ENCODE data around the gene MYLK4.
A peak's percentile ranks its signal among the peaks of the same experiment; 100 is the strongest.

Gene MYLK4

DNA sequence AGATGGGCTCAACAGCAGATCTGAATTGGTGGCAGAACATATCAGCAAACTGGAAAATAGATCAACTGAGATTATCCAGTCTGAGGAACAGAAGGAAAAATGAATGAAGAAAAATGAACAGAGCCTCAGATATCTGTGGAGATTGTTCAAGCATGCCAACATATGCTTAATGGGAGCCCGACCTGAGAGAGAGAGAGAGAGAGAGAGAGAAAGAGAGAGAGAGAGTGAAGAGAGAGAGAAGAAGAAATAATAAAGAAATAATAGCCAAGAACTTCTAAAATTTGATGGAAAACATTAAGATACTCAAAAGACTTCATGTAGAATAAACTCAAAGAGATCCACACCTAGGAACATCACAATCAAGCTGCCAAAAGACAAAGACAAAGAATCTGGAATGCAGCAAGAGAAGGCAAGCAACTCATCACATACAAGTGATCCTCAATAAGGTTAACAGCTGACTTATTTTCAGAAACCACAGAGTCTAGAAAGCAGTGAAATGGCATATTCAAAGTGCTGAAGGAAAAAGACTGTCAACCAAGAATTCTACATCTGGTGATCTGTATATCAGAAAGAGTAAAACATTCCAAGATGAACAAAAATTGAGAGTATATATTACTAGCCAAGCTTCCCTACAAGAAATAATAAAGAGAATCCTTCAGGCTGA lies 97.2 kb downstream of the MYLK4 start:
- DNase-seq: no peak

DNA sequence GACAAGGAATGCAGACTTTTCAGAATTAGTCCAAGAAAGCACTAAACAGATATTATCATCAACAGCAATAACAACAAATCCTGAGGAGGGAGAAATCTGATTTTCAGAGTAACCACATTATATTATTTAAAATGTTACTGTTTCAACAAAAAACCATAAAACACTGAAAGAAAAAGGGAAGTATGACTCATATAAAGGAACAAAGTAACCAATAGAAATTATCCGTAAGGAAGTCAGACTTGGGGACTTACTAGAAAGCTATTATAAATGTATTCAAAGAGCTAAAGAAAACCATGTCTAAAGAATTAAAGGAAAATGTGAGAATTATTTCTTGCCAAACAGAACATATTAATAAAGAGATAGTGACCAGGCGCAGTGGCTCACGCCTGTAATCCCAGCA lies 98.1 kb downstream of the MYLK4 start:
- DNase-seq: no peak

DNA sequence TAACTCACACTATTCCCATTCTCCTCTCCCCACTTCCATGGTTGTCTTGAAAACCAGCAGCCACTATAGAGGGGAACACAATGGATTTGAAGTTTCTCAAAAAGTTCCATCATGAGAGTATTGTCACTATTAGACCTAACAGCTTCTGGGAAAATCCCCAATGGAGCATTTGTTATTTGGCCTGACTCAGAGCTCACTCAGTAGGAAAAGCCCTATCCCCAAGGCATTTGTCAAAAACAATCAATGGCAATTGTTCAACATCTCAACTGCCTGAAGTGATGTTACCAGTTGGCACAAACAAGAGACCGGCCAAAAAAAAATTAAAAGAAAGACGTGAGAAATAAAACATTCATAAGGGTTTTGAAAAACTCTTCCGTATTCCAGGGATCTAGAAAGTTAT lies 98.8 kb downstream of the MYLK4 start:
- DNase-seq: no peak

DNA sequence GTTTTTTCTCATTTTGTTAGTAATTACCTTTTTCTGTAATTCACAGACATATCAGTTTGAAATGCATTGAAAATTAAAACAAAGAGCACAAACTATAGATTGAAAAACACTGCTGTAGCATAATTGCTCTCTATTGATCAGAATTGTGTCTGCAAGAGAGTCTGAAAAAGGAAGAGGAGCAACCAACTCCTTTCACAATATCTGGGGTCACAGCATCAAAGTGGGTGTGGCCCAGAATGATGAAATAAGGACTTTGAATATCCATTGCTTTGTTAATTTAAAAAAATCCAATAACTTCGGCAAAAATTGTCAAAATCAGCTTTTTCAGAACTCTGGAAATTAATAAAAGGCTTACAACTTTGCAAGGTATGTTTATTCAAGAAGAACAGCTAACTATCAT lies 99.2 kb downstream of the MYLK4 start:
- no peak for DNase-seq

DNA sequence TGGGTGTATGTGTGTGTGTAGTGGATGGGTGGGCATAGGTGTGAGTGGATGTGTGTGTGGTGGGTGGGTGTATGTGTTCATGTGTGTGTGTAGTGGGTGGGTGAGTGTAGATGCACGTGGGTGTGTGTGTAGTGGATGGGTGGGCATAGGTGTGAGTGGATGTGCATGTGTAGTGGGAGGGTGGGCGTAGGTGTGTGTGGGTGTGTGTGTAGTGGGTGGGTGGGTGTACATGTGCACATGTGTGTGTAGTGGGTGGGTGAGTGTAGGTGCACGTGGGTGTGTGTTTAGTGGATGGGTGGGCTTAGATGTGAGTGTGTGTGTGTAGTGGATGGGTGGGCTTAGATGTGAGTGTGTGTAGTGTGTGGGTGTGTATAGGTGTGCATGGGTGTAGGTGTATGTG lies 104.4 kb downstream of the MYLK4 start:
- no peak for DNase-seq

DNA sequence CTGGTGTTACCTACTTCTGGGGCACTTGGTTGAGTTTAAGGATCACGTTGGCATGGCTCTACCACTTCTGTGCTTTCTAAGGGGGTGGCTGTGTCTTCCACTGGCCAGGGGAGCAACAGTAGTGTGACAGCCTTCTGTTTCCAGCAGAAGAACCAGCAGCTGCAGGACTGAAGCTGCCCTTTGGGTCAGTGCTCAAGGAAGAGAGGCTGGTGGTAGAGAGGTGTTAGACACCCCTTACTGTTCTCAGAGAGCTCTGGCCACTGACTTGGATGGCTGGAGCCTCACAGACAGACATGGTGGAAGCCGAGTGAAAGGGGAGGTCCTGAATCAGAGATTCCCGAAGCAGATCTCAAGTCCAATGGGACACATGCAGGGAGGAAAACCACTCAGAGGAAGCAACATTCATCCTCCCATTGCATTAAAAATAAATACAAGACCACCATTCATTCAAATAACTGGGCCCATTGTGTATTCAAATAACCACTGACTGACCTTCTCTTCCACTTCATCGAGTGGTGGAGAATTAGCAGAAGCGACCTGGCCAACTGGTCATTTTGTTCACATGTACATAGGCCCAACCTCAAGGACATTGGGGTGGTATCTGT lies 106.7 kb downstream of the MYLK4 start:
- no peak for DNase-seq

DNA sequence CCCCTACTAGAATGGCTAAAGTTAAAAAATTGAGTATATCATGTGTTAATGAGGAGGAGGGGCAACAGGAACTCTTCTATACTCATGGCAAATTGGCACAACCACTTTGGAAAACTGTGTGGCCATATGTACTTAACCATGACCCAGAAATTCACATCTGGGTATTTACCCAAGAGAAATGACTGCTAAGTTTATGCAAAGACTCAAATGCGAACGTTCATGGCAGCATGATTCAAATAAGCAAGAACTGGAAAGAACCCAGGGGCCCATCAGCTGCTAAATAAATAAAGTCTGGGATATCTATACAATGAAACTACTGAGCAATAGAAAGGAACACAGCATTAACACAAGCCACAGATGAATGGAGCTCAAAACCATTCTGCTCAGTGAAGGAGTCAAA lies 107.6 kb downstream of the MYLK4 start:
- DNase-seq: no peak

DNA sequence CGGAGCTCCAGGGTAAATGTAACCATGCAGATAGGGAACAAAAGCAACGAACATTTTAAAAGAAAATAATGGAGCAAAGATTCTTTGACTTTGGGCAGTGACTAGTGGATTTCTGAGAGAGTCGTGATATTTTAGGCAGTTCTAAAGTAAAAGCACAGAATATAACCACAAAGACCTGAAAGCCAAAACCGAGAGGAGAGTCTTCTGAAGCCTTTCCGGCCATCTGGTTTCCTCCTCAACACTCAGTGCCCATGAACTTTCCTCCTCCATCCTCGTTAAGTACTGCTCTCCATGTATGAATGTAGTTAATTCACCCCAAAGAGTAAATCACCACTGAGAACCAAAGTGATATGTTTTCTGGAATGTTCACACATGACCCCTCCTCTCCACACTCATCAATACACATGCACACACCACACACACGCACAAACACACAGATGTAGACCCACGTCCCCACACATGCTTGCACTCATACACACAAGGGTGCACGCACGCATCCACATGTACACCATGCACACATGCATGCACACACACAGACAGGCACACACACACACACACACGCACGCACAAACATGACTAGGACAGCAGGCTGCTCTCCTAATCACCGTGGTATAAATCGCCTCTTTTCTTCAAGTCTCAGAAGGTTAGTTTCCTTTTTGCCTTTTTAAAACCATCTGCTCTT lies 109.5 kb downstream of the MYLK4 start:
- no peak for DNase-seq

DNA sequence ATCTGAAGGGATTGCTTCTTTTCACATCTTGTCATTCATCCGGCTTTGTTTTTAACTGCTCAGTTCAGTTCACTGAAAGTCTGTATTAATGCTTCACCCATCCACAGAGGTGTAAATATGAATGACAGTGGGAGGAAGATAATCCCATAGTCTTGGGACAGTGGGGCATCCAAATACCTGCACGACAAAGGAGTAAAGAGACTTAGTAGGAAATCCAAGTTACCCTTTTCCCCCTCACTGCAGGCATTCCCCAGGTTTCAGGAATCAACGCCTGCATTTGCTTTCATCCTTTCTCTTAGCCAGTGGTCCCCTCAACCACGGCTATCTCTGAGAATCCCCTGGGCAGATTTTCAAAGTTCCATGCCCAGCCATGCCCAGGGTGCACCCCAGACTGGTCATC lies 110.2 kb downstream of the MYLK4 start:
- DNase-seq: no peak

DNA sequence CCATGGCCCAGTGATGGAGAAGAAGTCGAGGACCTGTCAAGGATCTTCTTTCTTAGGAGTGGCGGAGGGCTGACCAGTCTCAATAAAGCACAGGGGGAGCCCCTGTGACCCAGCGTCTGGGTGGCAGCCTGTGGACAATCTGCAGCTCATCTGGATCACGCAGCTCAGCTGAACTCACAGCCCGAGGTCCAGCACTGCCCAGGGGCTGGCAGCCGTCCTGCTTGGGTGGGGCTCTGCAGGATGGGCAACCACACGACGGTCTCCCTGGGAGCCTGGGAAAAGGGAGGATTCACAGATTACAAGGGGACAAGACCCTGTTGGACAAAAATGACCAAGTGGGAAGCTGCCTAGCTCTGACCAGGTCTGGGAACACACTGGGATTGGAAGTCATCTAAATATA lies 110.8 kb downstream of the MYLK4 start:
- DNase-seq: no peak

DNA sequence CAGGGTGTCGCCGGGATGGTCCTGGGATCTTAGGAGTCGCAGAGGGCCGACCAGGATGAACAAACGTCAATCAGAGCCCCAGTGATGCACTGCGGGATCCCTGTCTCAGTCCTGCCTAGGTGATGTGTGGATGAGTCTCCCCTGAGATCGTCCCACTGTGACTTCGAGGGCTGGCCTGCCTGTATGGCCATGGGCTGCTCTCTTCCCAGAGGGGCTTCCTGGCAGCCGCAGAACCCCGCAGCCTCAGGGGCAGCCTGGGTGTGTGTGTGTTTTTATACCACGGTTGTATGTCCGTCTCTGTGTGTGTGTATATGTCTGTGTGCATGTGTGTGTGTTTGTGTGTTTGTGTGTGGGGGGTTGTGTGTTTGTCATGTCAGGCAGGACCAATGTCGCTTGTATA lies 111.6 kb downstream of the MYLK4 start:
- DNase-seq: no peak

DNA sequence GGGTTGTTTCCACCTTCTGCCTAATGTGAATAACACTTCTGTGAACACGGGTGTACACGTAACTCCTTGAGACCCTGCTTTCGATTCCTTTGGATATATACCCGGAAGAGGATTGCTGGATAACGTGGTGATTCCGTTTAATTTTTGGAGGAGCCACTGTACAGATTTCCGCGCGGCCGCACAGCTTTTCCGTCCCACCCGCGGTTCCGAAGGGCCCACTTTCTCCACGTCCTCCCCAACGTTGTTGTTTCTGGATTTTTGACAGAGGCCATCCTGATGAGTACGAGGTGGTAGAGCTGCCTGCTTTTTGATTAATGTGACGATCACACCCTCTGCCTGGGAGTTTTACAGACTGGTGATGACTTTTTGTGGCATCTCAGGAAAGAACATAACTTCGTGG lies 114.0 kb downstream of the MYLK4 start:
- DNase-seq: no peak

DNA sequence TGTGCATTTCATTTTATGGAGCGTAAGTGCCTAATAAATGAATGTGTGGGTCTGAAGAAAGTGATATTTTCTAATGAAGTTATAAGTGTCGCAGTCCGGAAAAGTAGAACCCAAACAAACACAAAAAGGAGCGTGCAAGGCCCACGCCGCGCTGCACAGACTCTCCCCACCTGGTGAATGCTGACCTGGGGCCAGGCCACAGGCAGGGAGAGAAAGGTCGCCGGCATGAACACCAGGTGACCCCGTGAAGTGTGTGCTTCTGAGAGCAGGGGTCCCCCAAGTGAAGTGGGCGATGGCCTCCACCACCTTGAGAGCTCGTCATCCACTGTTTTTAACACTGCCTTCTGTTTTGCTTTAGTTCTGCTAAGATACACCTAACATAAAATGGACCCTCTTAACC lies 114.8 kb downstream of the MYLK4 start:
- no peak for DNase-seq

DNA sequence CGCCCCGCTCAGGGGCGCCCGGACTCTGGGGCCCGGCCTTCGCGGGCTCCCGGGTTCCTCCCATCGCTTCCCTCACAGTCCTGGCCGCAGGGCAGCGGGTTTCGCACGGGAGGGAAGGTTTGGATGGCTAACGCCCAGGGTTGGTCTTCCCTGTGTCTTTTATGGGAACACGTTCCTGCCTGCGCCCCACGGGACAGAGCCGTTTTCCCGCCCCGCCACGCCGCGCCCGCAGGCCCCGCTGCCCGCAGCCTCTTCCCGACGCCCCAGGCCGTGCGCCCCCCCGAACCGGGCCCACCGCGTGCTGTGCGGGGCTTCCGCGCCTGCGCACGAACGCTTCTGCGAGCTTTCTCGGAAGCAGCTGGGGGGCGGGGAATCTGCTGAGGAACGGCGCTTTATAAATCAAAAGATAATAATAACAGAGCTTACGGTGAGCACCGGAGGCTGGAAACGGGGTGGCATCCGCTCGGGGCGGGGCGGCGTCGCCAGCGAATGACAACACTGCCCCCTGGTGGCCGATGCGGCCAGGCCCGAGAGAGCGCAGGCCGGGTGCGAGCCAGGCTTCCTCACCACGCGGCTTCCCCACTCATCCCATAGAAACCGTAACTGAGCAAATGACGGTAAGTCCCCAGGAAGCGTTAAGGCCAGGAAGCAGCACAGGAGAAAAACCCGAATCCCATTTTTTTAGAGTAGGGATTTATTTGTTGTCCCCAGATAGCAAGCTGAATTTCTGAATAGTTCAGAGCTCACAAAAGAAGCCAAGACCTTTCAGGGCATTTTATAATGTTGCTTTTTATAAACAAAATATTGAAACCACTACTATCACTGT lies 116.4 kb downstream of the MYLK4 start:
- peak; percentile 62 to 82 (median 78) for DNase-seq

DNA sequence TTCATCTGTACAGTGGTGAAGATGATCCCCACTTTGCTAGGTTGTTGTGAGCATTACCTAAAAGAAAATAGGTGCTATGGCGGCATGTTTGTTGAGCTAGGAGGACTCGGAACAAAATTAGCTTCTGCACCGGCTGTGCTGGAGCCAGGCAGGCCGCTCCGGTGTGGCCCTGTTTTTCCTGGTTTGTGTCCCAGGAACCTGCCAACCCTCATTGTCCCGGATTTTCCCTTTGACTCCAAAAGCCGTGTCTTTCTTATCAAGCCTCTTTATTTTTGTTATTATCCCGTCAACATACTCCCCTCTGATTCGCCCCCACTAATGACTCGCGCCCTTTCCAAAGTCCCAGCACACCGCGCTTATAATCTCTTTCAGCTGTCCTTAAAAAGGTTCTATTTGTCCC lies 117.0 kb downstream of the MYLK4 start:
- DNase-seq: no peak

DNA sequence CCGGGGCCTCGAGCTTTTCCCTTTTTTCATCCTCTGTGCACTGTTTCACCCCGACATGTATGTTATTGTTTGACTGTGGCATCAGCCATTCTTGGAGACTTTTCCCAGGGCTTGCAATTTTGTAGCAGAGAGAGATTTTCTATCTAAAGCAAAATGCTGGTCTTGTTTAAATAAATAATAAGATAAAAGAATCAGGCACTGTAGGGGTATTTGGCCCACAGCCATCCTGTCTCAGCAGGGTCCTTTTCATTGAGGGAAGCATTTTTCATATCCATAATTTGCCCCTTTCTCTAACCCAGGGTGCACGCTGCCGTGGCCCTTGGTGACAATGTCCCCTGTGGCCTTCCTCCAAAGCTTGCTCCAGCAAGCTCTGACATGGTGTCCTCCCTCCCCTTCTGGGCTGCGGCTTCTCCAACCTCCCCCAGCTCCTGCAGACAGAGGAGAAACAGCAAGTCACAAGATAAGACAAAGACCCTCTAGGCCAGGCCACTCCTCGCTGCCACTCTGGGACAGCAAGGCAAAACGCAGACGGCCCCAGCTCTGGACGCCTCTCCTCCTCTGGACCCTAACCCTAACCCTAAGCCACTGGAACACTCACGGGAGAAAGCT lies 117.6 kb downstream of the MYLK4 start:
- no peak for DNase-seq

DNA sequence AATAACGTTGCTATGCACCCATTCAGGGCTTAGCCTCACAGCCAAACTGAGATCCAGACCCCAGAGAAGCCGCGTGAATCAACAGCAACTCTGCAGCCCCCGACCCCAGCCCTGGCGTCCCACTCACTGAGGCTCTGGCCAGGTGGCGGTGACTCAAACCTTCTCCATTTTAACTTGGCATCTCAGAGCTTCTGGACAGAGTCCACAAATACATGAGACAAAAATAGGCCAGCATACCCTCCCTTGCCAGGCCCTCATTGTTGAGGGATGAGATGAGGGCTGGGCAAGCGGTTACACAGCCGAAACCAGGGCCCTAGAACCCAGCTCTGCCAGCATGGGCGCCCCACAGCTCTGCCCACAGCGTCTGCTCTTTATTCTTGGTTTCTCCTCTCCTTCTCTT lies 118.4 kb downstream of the MYLK4 start:
- no peak for DNase-seq

DNA sequence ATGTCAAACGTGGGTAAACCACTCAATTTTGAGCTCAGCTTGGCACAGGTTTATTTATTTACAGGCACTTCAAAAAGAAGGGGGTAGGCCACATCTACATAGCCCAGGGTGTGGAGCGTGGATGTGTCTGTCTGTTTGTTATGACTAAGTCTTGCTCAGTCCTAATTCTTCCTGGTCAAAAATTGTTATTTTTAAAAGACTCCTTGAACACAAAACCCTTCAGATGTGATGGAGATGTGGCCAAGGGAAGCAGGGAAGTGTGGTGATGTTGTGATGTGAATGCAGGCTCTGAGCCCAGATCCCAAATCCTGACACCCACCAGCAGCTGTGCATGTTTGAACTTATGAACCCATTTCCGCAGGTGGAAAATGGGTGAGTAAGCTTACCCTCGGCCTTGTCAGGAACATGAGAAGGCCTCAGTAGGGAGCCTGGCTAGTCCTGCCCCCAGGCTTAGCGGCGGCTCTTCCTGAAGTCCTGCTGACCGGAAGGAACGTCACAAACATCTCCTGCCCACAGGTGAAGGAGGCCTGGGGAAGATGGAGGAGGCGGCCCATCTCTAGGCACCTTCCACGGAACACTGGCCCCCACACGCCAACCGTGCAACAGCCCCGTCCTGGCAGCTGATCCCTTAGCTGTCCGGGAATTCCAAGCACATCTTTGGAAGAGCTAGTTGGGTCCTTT lies 119.7 kb downstream of the MYLK4 start:
- DNase-seq: no peak

DNA sequence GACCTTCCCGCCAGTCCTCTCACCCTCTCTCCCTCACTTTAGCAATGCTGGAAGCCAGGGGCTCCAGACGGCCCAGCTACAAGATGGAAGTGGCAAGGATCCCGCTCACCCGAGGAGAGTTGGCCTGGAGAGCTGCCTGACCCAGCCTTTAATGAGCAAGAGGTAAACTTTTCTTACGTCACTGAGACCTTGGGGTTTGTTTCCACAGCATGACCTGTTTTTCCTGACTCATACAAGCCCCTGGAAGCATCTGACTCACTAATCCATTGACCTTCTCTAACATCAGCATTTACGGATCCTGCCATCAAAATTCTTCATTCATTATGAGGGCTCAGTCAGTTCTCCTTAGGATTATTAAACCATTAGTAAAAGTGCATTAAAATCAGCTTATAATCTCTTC lies 120.4 kb downstream of the MYLK4 start:
- no peak for DNase-seq

DNA sequence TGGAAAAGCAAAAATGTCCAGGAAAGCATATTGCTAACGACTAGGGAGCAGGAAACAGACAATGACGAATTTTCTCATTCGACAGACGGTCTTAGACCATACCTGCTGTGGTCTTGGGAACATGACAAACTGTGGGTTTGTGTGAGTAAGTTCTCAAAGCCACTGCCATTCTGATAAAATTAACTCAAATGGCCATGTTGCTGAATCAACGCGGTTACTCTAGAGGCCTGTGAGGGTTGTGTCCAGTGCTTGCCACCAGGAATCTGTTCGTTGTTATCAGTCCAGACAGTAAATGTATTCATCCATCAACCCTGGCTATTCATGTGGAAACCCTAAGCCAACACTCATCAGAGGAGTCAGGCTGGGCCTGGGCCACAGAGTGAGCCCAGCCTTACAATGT lies 124.3 kb downstream of the MYLK4 start:
- no peak for DNase-seq

DNA sequence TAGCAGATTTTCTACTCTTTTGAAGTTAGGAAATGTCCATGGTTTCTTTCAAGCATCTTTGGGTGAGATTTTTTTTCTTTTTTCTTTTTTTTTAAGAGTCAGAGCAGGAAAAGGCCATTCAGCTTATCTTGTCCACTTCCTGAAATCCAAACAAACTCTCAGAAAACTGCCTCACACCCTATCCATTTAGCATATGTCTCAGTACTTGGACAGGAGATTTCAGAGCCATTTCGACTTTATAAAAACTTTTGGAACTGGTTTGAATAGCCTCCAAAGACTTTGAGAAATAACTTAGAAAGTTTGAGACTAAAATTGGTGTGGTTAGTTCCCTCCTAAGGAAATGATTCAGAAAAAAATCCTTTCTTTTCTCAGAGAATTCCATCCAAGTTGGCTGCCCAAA lies 125.1 kb downstream of the MYLK4 start:
- DNase-seq: no peak

DNA sequence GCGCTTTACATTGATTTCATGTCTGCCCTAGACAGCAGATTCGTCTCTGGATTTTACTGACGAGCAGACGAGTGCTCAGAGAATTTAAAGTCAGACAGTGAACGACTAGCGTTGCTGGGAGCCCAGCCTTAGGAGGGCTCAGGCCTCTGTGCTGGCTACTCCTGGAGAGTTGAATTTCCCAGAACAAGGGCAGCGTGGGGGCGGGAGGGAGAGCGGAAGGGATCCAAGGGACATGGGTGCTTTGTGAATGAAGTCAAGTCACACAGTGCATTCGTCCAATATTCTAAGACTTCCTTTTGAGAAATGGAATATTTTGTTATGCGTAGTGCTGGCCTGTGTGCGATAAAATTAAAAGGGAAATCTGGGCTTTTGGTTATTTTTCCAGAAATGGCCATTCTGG lies 126.5 kb downstream of the MYLK4 start:
- DNase-seq: no peak

DNA sequence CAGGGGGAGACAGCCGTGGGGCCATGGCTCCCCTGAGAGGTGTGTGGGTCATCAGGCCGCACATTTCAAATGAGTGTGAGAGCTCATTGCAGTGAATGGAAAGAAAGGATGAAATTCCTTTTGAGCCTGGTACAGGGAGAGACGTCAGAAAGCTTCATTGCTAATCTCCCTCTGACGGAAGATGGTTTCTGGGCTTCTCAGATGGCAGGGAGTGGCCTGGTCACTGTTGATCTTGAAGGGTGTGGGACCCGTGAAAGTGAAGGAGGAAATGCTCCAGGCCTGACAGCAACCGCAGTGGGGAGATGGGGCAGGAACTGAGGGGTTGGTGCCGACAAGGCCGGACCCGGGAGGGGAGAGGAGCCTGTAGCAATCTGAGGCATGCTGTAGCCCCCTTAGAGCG lies 127.4 kb downstream of the MYLK4 start:
- no peak for DNase-seq
